GM18519 (cell line): ENCODE measurements around the gene AKAP13.

ENCODE experiments used
- ATAC-seq: cut with Tn5 transposase; IDR thresholded peaks from one replicate; pipeline ENCODE4 v1.9.1; 2021; ENCODE audit warnings: mild to moderate bottlenecking, moderate library complexity; ENCODE audit not compliant: unreplicated experiment, low FRiP score

The AKAP13 gene

DNA sequence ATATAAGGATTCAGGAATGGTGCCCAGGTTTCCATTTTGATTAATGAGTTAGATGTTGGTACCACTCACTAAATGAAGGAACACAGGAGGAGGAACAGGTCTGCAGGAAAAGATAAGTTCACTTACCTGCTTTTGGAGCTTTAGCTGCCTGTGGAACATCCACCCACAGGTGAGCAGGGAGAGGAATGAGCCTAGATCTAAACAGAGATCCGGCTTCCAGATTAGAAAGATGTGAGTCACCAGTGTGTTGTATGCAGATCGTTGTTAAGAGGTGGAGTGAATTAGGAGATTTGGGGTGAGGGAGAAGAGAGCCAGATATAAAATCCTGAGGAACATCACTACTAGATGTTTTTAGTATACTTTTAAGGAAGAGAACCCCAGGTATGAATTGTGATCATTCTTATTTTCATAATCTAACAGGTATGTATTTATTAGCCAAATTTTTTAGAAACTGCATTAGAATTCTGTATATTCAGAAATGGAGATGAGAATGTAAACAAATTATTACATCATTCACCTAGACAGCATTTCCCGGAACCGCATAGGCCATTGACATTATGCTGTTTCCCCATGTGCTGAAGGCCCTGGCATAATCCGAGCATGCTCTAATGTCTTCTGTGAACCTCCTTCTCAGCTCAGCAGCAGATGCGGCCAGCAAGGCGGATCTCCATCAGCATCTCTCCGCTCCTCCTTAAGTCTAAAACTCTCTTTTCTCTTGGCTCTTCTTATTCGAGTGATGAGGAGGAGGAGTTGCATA is 296.1 kb downstream of the AKAP13 start:
- ATAC-seq = no peak

DNA sequence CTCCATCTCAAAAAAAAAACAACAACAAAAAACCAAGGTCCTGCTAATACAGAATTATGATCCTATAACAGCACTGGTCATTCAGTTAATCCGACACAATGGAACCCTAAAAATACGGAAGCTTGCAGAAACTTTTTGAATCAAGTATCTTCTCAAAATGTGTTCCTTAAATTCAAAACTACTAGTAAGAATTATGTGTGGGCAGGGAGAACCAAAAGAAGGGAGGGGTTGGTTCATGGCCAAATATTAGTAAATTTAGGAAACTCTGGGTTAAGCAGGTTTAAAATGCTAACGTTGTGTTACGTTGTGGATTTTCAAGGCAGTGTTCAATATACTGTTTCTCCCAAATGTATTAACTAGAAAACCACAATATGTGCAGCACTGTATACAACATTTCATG is 298.8 kb downstream of the AKAP13 start:
- ATAC-seq = no peak

GRCh38 chr15:85681386-85681785 is 301.0 kb downstream of the AKAP13 start:
- ATAC-seq = no peak

DNA sequence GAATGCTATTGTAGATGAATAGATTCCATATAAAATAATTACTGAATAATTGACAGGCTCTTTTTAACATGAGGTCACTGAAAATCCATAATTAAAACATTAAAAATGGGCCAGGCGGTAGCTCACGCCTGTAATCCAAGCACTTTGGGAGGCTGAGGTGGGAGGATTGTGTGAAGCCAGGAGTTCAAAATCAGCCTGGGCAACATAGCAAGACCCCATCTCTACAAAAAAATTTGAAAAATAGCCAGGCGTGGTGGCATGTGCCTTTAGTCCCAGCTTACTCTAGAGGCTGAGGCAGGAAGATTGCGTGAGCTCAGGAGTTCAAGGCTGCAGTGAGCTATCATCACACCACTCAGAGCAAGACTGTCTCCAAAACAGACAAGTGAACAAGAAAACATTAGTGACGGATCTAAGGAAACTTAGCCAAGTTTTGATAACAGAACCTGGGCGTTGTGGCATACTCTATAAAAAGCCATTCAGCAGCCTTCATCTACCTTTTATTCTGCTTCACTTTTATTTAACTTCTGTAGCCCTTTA is 303.8 kb downstream of the AKAP13 start:
- no peak for ATAC-seq

DNA sequence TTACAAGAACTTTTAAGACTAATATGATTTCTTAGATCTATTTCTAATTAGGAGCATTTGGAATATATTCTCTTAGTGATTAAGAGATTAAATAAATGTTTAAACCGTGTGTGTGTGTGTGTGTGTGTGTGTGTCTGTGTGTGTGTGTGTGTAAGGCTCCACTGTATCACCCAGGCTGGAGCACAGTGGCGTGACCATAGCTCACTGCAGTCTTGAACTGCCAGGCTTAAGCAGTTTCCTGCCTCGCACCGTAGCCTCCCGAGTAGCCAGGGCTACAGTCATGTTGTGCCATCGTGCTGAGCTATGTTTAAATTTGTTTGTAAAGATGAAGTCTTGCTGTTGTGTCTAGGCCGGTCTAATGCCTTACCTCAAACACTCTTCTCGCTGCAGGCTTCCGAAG is 305.0 kb downstream of the AKAP13 start:
- no peak for ATAC-seq

- no peak for ATAC-seq
These were observed 306.9 kb downstream of the AKAP13 start for GRCh38 chr15:85687329-85687728.

DNA sequence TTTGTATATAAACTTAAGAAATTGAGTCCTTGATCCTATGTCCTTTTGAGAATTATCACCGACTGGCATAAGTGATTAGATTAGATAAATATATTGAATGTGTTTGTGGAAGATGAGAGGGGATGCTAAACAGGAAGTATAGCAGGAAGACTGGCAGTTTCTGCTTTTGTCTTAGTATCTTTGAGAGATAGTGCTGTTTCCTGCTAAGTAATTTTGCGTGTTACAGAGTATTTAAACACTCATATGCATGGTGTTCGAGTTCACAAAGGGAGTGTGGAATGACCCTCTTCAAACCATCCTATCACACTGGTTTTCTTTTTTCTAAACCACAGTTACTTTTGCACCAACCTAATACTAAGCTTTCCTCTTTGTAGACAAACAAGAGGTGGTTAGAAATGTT is 308.3 kb downstream of the AKAP13 start:
- no peak for ATAC-seq

- peak; percentile 30 for ATAC-seq
These were observed 309.3 kb downstream of the AKAP13 start for GRCh38 chr15:85689729-85690128.

- ATAC-seq = peak; percentile 49
These were observed 310.3 kb downstream of the AKAP13 start for GRCh38 chr15:85690561-85691231.

- no peak for ATAC-seq
These were observed 311.2 kb downstream of the AKAP13 start for GRCh38 chr15:85691350-85692240.

DNA sequence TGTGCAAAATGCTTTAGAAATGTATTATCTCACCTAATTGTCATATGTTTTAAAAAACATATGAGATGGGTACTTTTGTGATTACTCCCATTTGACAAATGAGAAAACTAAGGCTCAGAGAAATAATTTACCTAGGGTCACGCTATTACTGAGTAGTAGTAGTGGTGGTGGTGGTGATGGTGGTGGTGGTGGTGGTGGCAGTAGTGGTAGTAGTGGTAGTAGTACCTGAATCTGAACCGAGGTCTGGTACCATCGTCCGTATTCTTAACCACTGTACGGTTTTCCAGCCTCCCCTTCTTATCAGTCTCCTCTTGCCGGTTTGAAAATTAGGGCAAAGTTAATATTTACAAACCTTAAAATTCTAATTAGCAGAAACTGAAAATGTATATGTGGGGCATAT is 311.9 kb downstream of the AKAP13 start:
- ATAC-seq = no peak

GRCh38 chr15:85692873-85693272 is 312.5 kb downstream of the AKAP13 start:
- peak; percentile 23 for ATAC-seq

DNA sequence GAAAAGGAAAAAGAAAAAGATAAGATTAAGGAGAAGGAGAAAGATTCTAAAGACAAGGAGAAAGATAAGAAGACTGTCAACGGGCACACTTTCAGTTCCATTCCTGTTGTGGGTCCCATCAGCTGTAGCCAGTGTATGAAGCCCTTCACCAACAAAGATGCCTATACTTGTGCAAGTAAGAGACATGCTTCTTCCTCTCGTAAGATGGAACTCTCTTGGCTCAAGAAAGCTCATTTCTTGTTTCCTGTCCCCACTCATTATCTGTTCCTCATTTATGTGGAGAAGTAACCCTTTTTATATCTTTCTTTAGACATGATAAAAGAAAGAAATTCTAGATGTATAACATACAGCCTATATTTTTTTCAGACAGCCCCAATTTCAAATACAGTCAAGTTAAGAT is 312.9 kb downstream of the AKAP13 start:
- ATAC-seq = no peak

DNA sequence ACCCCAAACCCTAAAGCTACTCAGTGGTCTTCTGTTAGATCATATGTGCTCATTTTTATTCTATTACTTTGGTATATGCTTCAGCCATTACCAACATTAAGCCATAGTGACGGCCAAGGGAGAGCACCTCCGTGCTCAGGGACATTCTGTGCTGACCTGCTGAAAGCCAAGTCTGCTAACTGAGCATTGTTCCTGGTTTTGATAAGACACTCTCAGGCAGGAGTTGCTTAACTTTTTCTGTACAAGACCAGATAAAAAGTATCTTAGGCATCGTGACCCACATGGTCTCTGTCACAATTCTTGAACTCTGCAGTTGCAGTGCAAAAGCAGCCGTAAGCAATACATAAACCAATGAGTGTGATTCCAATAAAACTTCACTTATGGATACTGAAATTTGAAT is 313.7 kb downstream of the AKAP13 start:
- no peak for ATAC-seq

GRCh38 chr15:85700767-85701166 is 320.4 kb downstream of the AKAP13 start:
- no peak for ATAC-seq

GRCh38 chr15:85702321-85703101 is 322.1 kb downstream of the AKAP13 start:
- no peak for ATAC-seq

GRCh38 chr15:85704066-85704465 is 323.7 kb downstream of the AKAP13 start:
- ATAC-seq = no peak

- no peak for ATAC-seq
These were observed 324.5 kb downstream of the AKAP13 start for GRCh38 chr15:85704720-85705429.

DNA sequence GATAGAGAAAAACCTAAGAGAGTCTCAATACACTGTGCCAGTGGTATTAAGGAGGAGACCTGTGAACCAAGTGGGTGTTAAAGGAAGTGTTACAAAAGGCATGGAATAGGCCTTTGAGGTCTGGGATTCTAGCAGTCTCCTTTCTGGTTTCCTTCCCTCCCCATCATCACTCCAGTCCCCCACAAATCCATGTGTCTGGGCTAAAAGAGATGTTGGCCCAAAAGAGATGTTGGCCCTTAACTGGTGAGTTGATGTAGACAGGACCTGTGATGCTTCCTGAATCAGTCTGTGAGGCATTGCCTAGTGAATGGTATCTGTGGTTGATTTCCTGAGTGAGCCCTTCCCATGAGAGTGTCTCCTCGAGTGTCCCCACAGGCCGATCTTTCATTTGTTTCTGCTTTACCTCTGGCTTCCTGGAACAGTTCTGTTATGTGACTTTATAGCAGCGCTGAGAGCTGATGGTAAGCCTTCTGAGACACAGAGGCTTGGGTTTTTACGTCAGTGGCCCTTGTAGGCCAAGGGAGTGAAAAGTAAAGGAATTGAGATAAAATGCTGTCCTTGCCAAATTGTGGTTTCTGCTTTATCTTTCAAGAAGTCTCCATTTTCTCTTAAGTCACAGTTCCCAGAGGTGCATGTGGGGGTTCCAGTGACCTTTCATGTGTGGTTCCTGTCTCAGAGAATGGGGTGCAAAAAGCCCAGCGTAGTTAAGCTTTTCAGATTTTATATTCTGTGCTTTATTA is 326.5 kb downstream of the AKAP13 start:
- ATAC-seq = peak; percentile 26
